Activated effector memory CD4-positive, alpha-beta T cell treated with Interleukin-2 at 50 U/mL for 16 hours (primary cell): ENCODE results near the gene GRIP1.

Experiments used
- DNase-seq: peaks from one replicate; pipeline ENCODE4 v3.0.0-alpha.2; 2020

Gene GRIP1

GRCh38 chr12:66693901-66694513 is 15.1 kb upstream of the GRIP1 start:
- no peak for DNase-seq

- DNase-seq: no peak
Observed at GRCh38 chr12:66692986-66693385, 14.1 kb upstream of the GRIP1 start.

GRCh38 chr12:66692170-66692569 is 13.3 kb upstream of the GRIP1 start:
- DNase-seq: no peak

GRCh38 chr12:66688846-66689439 is 10.1 kb upstream of the GRIP1 start:
- DNase-seq: no peak

- DNase-seq: no peak
Observed at GRCh38 chr12:66684222-66684621, 5.3 kb upstream of the GRIP1 start.

- DNase-seq: no peak
Observed at GRCh38 chr12:66683822-66684221, 4.9 kb upstream of the GRIP1 start.

GRCh38 chr12:66683073-66683472 is 4.2 kb upstream of the GRIP1 start:
- no peak for DNase-seq

GRCh38 chr12:66679461-66680084 is 697 bp upstream of the GRIP1 start:
- no peak for DNase-seq

- no peak for DNase-seq
Observed at GRCh38 chr12:66676241-66676640, 2.6 kb downstream of the GRIP1 start.

- DNase-seq: no peak
Observed at GRCh38 chr12:66674495-66675122, 4.3 kb downstream of the GRIP1 start.

GRCh38 chr12:66669541-66669940 is 9.3 kb downstream of the GRIP1 start:
- DNase-seq: no peak

GRCh38 chr12:66668311-66668710 is 10.6 kb downstream of the GRIP1 start:
- DNase-seq: no peak

GRCh38 chr12:66667906-66668305 is 11.0 kb downstream of the GRIP1 start:
- no peak for DNase-seq

GRCh38 chr12:66666481-66666880 is 12.4 kb downstream of the GRIP1 start:
- no peak for DNase-seq

- no peak for DNase-seq
Observed at GRCh38 chr12:66665435-66665985, 13.4 kb downstream of the GRIP1 start.

GRCh38 chr12:66664076-66664475 is 14.8 kb downstream of the GRIP1 start:
- no peak for DNase-seq

- DNase-seq: no peak
Observed at GRCh38 chr12:66663611-66664010, 15.3 kb downstream of the GRIP1 start.

GRCh38 chr12:66662729-66663128 is 16.1 kb downstream of the GRIP1 start:
- DNase-seq: no peak

- DNase-seq: no peak
Observed at GRCh38 chr12:66662179-66662578, 16.7 kb downstream of the GRIP1 start.

- no peak for DNase-seq
Observed at GRCh38 chr12:66661357-66661756, 17.5 kb downstream of the GRIP1 start.

- DNase-seq: no peak
Observed at GRCh38 chr12:66653796-66654195, 25.1 kb downstream of the GRIP1 start.

- DNase-seq: no peak
Observed at GRCh38 chr12:66648033-66648735, 30.7 kb downstream of the GRIP1 start.

- no peak for DNase-seq
Observed at GRCh38 chr12:66647034-66647691, 31.7 kb downstream of the GRIP1 start.
